ENCODE data around the gene ALDH3B1. TPM values are rescaled to one million over a fixed set of nuclear protein-coding genes. Genes with fewer than 3 reads are reported as not detected.

The ALDH3B1 gene
- total RNA-seq, 2 donors from 2014 or later, result 0.08 TPM; not detected in 1

- no peak overlapping the region for H3K4me3 Mint-ChIP-seq
- no peaks in the 10 kb centered on the region for H3K27me3 Mint-ChIP-seq
- H3K27ac Mint-ChIP-seq, result no peak overlapping the region
- ATAC-seq (replicated peaks), result no peak
- peaks cover 30% of the 10 kb centered on the region for H3K36me3 Mint-ChIP-seq (ENCODE audit: low read depth)
- no peaks in the 10 kb centered on the region for H3K9me3 Mint-ChIP-seq
- H3K4me1 Mint-ChIP-seq, result no peaks in the 10 kb centered on the region
These were observed 57.9 kb downstream of the ALDH3B1 start for GRCh38 chr11:68067991-68068390.

DNA sequence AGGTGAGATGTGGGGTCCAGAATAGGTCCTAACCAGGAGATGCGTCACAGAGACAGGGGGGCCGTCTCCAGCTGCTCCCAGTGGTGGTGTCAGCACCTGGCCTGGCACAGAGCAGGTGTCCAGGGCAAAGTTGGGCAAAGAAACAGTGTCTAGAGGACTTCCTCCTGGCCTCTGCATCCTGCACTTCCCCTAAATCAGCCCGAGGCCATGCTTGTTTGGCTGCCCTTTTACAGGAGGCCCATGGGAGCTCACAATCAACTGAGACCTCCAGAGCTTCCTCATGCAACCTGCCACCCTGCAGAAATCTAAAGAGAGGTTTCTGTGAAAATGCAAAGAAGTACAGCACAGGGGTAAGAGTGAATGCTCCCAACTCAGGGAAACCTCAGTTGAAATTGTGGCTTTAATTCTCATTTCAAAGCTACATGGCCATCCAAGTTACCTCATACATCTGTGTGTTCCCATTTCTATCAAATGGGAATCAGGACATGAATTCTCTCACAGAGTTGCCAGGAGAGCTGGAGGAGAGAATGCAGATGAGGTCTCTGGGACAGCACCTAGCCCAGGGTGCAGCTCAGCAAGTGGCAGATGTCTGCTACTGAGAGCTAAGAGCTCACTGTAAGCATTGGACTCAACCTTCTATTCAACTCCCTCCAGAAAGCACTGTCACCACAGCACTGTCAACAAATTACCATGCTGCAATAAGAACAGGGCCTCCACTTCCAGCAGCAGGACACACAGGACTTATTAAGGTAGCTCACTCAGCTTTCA, 61.3 kb downstream of the ALDH3B1 start:
- no peak for ATAC-seq (replicated peaks)
- H3K27ac Mint-ChIP-seq, result no peak overlapping the region
- peaks cover 18% of the 10 kb centered on the region for H3K36me3 Mint-ChIP-seq (ENCODE audit: low read depth)
- no peaks in the 10 kb centered on the region for H3K4me1 Mint-ChIP-seq
- no peaks in the 10 kb centered on the region for H3K9me3 Mint-ChIP-seq
- no peaks in the 10 kb centered on the region for H3K27me3 Mint-ChIP-seq
- no peak overlapping the region for H3K4me3 Mint-ChIP-seq

GRCh38 chr11:68074584-68075352, 64.6 kb downstream of the ALDH3B1 start:
- Mint-ChIP-seq H3K4me1 (no peaks in the 10 kb centered on the region), H3K36me3 (ENCODE audit: low read depth) (peaks cover 7% of the 10 kb centered on the region), H3K4me3 (no peak overlapping the region), H3K27ac (no peak overlapping the region), H3K9me3 (no peaks in the 10 kb centered on the region), H3K27me3 (no peaks in the 10 kb centered on the region)
- no peak for ATAC-seq (replicated peaks)

GRCh38 chr11:68076371-68077042, 66.4 kb downstream of the ALDH3B1 start:
- no peak for ATAC-seq (replicated peaks)
- Mint-ChIP-seq H3K9me3 (no peaks in the 10 kb centered on the region), H3K36me3 (ENCODE audit: low read depth) (no peaks in the 10 kb centered on the region), H3K4me1 (no peaks in the 10 kb centered on the region), H3K27me3 (no peaks in the 10 kb centered on the region), H3K4me3 (no peak overlapping the region), H3K27ac (no peak overlapping the region)

DNA sequence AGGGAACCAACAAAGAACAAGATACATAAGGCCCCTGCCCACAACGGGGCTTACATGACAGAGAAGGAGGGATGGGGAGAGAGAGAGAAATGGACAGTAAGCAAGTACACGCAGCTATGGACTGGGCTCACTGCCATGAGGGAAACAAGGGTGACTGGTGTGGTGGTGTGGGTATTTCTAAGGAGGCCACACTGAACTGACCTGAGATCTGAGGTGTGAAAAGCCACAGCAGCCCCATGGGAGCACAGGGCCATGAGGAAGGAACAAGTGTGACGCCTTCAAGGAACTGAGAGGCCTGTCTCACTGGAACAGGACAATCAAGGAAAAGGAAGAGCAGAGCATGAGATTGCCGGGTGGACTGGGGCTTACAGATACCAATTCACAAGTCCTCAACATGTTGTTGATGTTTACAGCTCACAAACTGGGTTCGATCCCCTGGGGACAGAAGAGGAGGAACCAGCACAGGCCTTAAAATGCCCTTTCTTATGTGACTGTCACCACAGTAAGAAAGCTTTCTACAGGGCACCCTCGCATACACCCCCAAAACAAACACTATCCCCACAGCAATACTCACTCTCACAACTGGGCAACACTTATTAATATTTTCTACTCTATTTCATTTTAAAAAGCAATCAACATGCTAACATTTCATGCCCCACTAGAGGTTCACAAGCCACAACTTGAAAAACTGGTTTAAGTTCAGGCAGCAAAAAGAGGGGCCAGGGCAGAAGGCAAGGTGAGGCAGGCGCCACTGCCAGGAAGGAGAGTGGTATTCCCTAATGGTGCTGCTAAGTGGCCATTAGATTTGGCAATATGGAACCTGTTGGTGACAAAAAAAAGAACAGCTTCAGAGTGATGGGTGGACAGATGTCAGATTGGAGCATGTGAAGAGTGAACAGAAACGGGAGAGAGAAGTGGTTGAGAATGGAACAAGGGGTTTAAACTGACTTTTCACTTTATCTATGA, 67.8 kb downstream of the ALDH3B1 start:
- H3K27me3 Mint-ChIP-seq, result no peaks in the 10 kb centered on the region
- no peaks in the 10 kb centered on the region for H3K9me3 Mint-ChIP-seq
- ATAC-seq (replicated peaks), result no peak
- H3K4me3 Mint-ChIP-seq, result no peak overlapping the region
- H3K36me3 Mint-ChIP-seq (ENCODE audit: low read depth), result no peaks in the 10 kb centered on the region
- no peak overlapping the region for H3K27ac Mint-ChIP-seq
- H3K4me1 Mint-ChIP-seq, result no peaks in the 10 kb centered on the region

Other genes starting within 250 kb of the ALDH3B1 start
- gene UNC93B1, start 6.2 kb upstream of the ALDH3B1 start, total RNA-seq, result 10 to 100 TPM; 13.1 to 14.8 TPM
- gene NDUFS8, start 20.4 kb downstream of the ALDH3B1 start, total RNA-seq, result 100 to 1,000 TPM in 1 of 2 donors, 10 to 100 TPM in 1; 75.0 to 131 TPM
- 100 to 1,000 TPM; 217 to 244 TPM for gene TCIRG1, start 28.7 kb downstream of the ALDH3B1 start, total RNA-seq
- 10 to 100 TPM in 1 of 2 donors, 1 to 10 TPM in 1; 7.4 to 10.1 TPM for gene CHKA, start 111.1 kb downstream of the ALDH3B1 start, total RNA-seq
- 10 to 100 TPM; 20.1 to 30.0 TPM for gene KMT5B, start 203.0 kb downstream of the ALDH3B1 start, total RNA-seq

Measured in activated T-helper 17 cell treated with anti-CD3 and anti-CD28 coated beads, Interleukin-2, amount 50 U/mL, for 72 hours (primary cell).